UCSD-AML1 (cell line): ENCODE measurements around the gene FXYD7.
"Not testable (repeated sequence)": the region's sequence is repeated elsewhere in the genome, so short reads cannot be mapped to it uniquely, and the experiment has no call there.

Source experiments
- DNase-seq: peaks from one replicate; lab custom pipeline; 2025; ENCODE audit not compliant: unreplicated experiment; lab: John Stamatoyannopoulos, UW

The FXYD7 gene

GRCh38 chr19:35143231-35143715 lies at the start of gene FXYD7:
Gene FXYD7, plus strand, starts transcription at chr19:35143255. Its CDS starts 79 bp downstream, at chr19:35143334.
- no peak for DNase-seq

- no peak for DNase-seq
Measured at GRCh38 chr19:35093430-35093829, 49.6 kb upstream of the FXYD7 start.

- no peak for DNase-seq
Measured at GRCh38 chr19:35093941-35094647, 49.0 kb upstream of the FXYD7 start.

- no peak for DNase-seq
Measured at GRCh38 chr19:35094656-35095055, 48.4 kb upstream of the FXYD7 start.

GRCh38 chr19:35095667-35096368 lies 47.2 kb upstream of the FXYD7 start:
- no peak for DNase-seq

GRCh38 chr19:35098413-35099049 lies 44.5 kb upstream of the FXYD7 start:
- no peak for DNase-seq

GRCh38 chr19:35099155-35099896 lies 43.7 kb upstream of the FXYD7 start:
- no peak for DNase-seq

GRCh38 chr19:35099897-35100275 lies 43.2 kb upstream of the FXYD7 start:
- no peak for DNase-seq

- no peak for DNase-seq
Measured at GRCh38 chr19:35100588-35101533, 42.2 kb upstream of the FXYD7 start.

- DNase-seq, result not testable (repeated sequence)
Measured at GRCh38 chr19:35101949-35102348, 41.1 kb upstream of the FXYD7 start.

- not testable (repeated sequence) for DNase-seq
Measured at GRCh38 chr19:35103614-35104013, 39.4 kb upstream of the FXYD7 start.

- DNase-seq, result no peak
Measured at GRCh38 chr19:35104361-35104760, 38.7 kb upstream of the FXYD7 start.

- no peak for DNase-seq
Measured at GRCh38 chr19:35105047-35105410, 38.0 kb upstream of the FXYD7 start.

GRCh38 chr19:35105411-35106290 lies 37.4 kb upstream of the FXYD7 start:
- no peak for DNase-seq

- no peak for DNase-seq
Measured at GRCh38 chr19:35106291-35106583, 36.8 kb upstream of the FXYD7 start.

GRCh38 chr19:35106898-35107541 lies 36.0 kb upstream of the FXYD7 start:
- no peak for DNase-seq

GRCh38 chr19:35107545-35107944 lies 35.5 kb upstream of the FXYD7 start:
- DNase-seq, result no peak

GRCh38 chr19:35108730-35109129 lies 34.3 kb upstream of the FXYD7 start:
- no peak for DNase-seq
